Tibial nerve (tissue), 4 donors: ENCODE measurements around the gene MFGE8. TPM values are rescaled to one million over a fixed set of nuclear protein-coding genes. Genes with fewer than 3 reads are reported as not detected.
A peak's percentile ranks its signal among the peaks of the same experiment; 100 is the strongest.

Experiments
- DNase-seq, 2 donors: peaks; one replicate each; pipeline ENCODE4 v3.0.0-alpha.2; 2019; ENCODE audit warnings: low spot score in 2 of 2
- H3K27ac ChIP-seq, 4 donors: fragments of 200-600 bp; sonication (generic) in 3 of 4; one replicate each; pipeline ENCODE4 v1.5.1; 2017 to 2019; ENCODE audit warnings: mild to moderate bottlenecking in 1 of 4
- H3K27me3 ChIP-seq, 2 donors: fragments of 200-600 bp; sonication (generic) in 1 of 2; one replicate each; pipeline versions ENCODE4 v1.5.1 to v1.6.0; 2017 to 2019
- H3K36me3 ChIP-seq, 3 donors: fragments of 200-600 bp; sonication (generic); one replicate each; pipeline ENCODE4 v1.5.1; 2018 to 2019
- H3K4me1 ChIP-seq, 4 donors: fragments of 200-600 bp; sonication (generic) in 3 of 4; one replicate each; pipeline ENCODE4 v1.5.1; 2017 to 2019
- H3K4me3 ChIP-seq, 4 donors: fragments of 200-600 bp; sonication (generic) in 3 of 4; one replicate each; pipeline ENCODE4 v1.5.1; 2017 to 2019; ENCODE audit warnings: mild to moderate bottlenecking in 1 of 4, moderate library complexity in 1 of 4
- H3K9me3 ChIP-seq, 4 donors: fragments of 200-600 bp; sonication (generic) in 3 of 4; one replicate each; pipeline ENCODE4 v1.5.1; 2017 to 2019
- EP300 ChIP-seq, 2 donors: sonication (generic); formaldehyde crosslinking; IDR thresholded peaks; one replicate each; pipeline ENCODE4 v1.6.1; 2017; ENCODE audit warnings: antibody characterized with exemption in 2 of 2, mild to moderate bottlenecking in 1 of 2
- POLR2A ChIP-seq, 2 donors: fragments of 450-650 bp; IDR thresholded peaks; one replicate each; pipeline ENCODE4 v1.6.1; 2017; ENCODE audit warnings: antibody characterized with exemption in 2 of 2, mild to moderate bottlenecking in 2 of 2, moderate library complexity in 2 of 2
- WGBS, 2 donors: methylation state at CpG; one replicate each; pipeline ENCODE4 v1.1.5; 2018; 5-methylcytosine and 5-hydroxymethylcytosine counted together
- total RNA-seq, 4 donors: library from RNA; depleted of rRNA; stranded (reverse); fragments of >200 nt; gene quantifications; one replicate each; pipeline ENCODE4 v1.1.0, GENCODE V29; 2016
- TF ChIP-seq, protein P1 (sequence below), 5 experiments: fragments of 200-600 bp in 3 of 5; fragments of 450-650 bp in 2 of 5; sonication (generic) in 3 of 5; IDR thresholded peaks; one replicate each; pipeline ENCODE4 v1.5.1; 2016 to 2019; ENCODE audit warnings: antibody characterized with exemption in 5 of 5, mild to moderate bottlenecking in 3 of 5, moderate library complexity in 2 of 5

MFGE8 gene
- total RNA-seq, 4 donors from 2014 or later = 349 to 553 (median 488) TPM

DNA sequence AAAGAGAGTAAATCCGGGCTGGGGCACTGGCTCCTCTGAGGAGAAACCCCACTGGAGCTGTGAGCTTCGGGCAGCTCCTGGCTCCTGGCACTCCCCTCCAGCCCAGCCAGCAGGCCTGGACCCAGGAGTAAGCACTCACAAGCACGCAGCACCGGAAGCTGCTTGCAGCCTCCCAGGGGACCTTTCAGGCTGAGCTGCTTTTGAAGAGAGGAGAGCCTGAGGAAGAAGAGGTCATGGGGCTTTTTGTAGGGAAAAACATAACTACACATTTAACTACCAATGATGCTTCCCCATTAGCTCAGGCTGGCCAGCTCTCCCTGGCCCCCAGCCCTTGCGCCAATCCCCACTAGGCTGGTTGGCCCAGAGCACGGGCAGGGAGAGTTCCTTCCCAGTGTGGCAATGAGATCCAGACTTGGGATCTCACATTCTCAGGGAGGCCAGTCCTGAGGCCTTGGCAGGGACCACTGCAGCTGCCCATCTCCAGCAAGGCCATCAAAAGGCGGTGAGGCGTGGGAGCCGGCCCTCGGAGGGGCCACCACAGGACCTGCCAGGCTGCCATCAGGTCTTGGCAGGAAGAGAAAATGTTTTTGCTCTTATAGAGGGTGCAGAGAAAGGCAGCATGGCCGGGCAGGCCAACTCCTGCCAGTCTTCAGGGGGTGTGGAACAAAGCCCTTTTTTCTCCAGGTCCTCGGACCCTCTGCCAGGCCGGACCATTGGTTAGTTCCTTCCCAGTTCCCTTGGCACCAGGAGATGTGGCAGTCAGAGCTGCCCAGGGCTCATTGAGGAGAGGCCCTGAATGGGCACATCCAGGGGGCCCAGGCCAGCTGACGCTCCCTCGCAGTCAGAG, 41.5 kb upstream of the MFGE8 start:
- WGBS, 2 donors = 67 to 72% methylated on average over 13 to 15 of the region's 15 CpGs
- TF ChIP-seq POLR2A (IDR thresholded peaks at IDR 0.05) (no peak), EP300 (IDR thresholded peaks at IDR 0.05) (no peak)
- TF ChIP-seq, protein P1, sequence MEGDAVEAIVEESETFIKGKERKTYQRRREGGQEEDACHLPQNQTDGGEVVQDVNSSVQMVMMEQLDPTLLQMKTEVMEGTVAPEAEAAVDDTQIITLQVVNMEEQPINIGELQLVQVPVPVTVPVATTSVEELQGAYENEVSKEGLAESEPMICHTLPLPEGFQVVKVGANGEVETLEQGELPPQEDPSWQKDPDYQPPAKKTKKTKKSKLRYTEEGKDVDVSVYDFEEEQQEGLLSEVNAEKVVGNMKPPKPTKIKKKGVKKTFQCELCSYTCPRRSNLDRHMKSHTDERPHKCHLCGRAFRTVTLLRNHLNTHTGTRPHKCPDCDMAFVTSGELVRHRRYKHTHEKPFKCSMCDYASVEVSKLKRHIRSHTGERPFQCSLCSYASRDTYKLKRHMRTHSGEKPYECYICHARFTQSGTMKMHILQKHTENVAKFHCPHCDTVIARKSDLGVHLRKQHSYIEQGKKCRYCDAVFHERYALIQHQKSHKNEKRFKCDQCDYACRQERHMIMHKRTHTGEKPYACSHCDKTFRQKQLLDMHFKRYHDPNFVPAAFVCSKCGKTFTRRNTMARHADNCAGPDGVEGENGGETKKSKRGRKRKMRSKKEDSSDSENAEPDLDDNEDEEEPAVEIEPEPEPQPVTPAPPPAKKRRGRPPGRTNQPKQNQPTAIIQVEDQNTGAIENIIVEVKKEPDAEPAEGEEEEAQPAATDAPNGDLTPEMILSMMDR (IDR thresholded peaks at IDR 0.05) = no peak
- Histone ChIP-seq H3K27me3 (no peaks in the 10 kb centered on the region), H3K36me3 (no peaks in the 10 kb centered on the region), H3K27ac (peak overlapping the region in 2 of 4 donors; percentile 34 to 60), H3K4me1 (peaks cover 0 to 11% (median 3%) of the 10 kb centered on the region in 4 donors), H3K9me3 (no peaks in the 10 kb centered on the region), H3K4me3 (no peak overlapping the region)
- DNase-seq = no peak

DNA sequence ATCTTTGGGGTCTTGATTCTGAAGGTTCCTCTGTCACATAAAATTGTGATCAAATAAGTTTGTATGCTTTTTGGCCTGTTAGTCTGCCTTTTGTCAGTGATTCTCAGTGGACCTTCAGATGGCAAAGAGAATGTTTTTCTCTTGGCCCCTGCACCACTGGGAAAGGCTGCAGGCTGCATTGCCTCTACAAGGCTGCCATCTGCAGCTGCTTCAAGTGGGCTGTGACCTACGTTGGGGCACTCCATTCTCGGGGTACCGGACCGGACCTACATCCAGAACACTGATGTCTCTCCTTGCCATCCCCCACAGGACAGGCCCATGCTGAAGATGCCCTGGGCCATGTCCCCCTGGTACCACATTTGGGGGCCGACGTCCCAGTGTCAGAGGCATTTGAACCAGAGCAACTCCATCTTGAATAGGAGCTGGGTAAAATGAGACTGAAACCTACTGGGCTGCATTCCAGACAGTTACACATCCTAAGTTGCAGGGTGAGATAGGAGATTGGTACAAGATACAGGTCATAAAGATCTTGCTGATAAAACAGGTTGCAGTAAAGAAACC, 37.5 kb upstream of the MFGE8 start:
- DNase-seq = no peak
- H3K27me3 ChIP-seq = no peaks in the 10 kb centered on the region
- no peak overlapping the region for H3K27ac ChIP-seq
- peaks cover 0 to 11% (median 3%) of the 10 kb centered on the region in 4 donors for H3K4me1 ChIP-seq
- 88 to 94% methylated on average over 6 of the region's 6 CpGs for WGBS, 2 donors
- H3K36me3 ChIP-seq = no peaks in the 10 kb centered on the region
- TF ChIP-seq, protein P1 (IDR thresholded peaks at IDR 0.05) = no peak
- TF ChIP-seq EP300 (IDR thresholded peaks at IDR 0.05) (no peak), POLR2A (IDR thresholded peaks at IDR 0.05) (no peak)
- no peak overlapping the region for H3K4me3 ChIP-seq
- no peaks in the 10 kb centered on the region for H3K9me3 ChIP-seq

DNA sequence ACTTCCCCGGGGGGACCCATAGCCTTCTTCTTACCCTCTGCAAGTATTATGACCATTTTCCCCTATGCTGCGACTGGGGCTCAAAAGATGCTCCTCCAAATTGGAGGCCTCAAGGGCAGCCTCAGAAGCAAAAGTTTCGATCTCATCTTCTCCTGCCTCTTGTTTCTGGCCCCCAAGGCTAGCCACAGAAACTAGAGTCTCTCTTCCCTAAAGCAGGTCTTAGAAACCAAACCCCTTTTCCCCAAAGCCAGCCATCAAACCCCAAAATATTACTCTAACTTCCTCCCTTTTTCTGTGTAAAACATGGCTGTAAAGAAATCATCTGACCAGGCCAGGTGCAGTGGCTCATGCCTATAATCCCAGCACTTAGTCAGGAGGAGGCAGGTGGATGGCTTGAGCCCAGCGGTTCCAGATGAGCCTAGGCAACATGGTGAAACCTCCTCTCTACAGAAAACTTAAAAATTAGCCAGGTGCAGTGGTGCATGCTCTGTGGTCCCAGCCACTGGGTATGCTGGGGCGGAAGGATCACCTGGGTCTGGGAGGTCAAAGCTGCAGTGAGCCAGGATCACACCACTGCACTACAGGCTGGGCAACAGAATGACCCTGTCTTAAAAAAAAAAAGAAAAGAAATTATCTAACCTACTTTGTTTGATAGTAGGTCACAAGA, 36.7 kb upstream of the MFGE8 start:
- 85 to 95% methylated on average over 5 of the region's 5 CpGs for WGBS, 2 donors
- Histone ChIP-seq H3K9me3 (no peaks in the 10 kb centered on the region), H3K27ac (no peak overlapping the region), H3K27me3 (no peaks in the 10 kb centered on the region), H3K36me3 (no peaks in the 10 kb centered on the region), H3K4me3 (no peak overlapping the region), H3K4me1 (peaks cover 0 to 8% (median 2%) of the 10 kb centered on the region in 4 donors)
- TF ChIP-seq POLR2A (IDR thresholded peaks at IDR 0.05) (no peak), EP300 (IDR thresholded peaks at IDR 0.05) (no peak)
- TF ChIP-seq, protein P1 (IDR thresholded peaks at IDR 0.05) = no peak
- DNase-seq = no peak

DNA sequence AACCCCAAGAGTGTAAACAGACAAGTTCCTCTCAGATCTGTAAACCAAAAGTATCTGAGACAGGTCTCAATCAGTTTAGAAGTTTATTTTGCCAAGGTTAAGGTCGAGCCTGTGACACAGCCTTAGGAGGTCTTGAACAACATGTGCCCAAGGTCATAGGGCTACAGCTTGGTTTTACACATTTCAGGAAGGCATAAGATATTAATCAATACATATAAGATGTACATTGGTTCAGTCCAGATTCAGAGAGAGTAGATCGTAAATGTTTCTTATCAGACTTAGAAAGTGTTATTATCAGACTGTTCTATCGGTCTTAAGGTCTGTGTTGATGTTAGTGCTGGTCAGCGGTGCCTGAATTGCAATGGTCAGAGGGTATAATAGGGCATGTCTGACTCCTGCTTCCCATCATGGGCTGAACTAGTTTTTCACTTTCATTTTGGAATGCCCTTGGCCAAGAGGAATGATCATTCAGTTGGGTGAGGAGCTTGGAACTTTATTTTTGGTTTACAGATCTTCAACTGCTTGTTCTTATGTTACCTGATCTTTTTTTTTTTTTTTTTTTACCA, 27.0 kb upstream of the MFGE8 start:
- no peak overlapping the region for H3K4me3 ChIP-seq
- no peak overlapping the region for H3K27ac ChIP-seq
- WGBS, 2 donors = 89 to 90% methylated on average over 4 of the region's 4 CpGs
- DNase-seq = no peak
- no peak for TF ChIP-seq EP300 (IDR thresholded peaks at IDR 0.05)
- TF ChIP-seq, protein P1 (IDR thresholded peaks at IDR 0.05) = no peak
- TF ChIP-seq POLR2A (IDR thresholded peaks at IDR 0.05) = no peak
- H3K27me3 ChIP-seq = no peaks in the 10 kb centered on the region
- H3K4me1 ChIP-seq = no peaks in the 10 kb centered on the region
- H3K36me3 ChIP-seq = no peaks in the 10 kb centered on the region
- no peaks in the 10 kb centered on the region for H3K9me3 ChIP-seq
